Measurements from ENCODE around the gene GRHL3.

DNA sequence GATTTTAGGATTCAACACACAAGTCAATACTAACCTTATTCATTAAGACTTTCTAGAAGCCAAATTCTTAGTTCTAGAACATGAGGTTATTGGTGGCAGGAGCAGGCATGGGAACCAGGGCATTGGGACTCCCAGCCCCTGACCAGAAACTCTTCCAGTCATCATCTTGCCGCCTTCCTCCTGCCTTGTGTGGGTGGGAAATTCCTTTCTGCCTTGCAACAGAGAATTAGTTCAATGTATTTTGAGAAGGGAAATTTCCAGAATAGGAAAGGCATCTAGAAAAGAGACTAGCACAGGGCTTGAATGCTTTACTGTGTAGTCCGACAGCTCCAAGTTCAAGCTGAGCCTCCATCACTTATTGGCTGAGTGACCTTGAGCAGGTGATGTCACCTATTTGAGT lies 8.7 kb downstream of the GRHL3 start:
- TF ChIP-seq, protein P1, sequence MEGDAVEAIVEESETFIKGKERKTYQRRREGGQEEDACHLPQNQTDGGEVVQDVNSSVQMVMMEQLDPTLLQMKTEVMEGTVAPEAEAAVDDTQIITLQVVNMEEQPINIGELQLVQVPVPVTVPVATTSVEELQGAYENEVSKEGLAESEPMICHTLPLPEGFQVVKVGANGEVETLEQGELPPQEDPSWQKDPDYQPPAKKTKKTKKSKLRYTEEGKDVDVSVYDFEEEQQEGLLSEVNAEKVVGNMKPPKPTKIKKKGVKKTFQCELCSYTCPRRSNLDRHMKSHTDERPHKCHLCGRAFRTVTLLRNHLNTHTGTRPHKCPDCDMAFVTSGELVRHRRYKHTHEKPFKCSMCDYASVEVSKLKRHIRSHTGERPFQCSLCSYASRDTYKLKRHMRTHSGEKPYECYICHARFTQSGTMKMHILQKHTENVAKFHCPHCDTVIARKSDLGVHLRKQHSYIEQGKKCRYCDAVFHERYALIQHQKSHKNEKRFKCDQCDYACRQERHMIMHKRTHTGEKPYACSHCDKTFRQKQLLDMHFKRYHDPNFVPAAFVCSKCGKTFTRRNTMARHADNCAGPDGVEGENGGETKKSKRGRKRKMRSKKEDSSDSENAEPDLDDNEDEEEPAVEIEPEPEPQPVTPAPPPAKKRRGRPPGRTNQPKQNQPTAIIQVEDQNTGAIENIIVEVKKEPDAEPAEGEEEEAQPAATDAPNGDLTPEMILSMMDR (IDR thresholded peaks at IDR 0.05): no peak
- no peak for TF ChIP-seq POLR2A (IDR thresholded peaks at IDR 0.05)
